Measurements from ENCODE around the gene IGF1R.
A peak's percentile ranks its signal among the peaks of the same experiment; 100 is the strongest.

The IGF1R gene

GRCh38 chr15:98901434-98902072, 253.2 kb downstream of the IGF1R start:
- no peak overlapping the region for H3K27ac ChIP-seq
- TF ChIP-seq ZFX (IDR thresholded peaks at IDR 0.05) (no peak), CTCF (conservative IDR thresholded peaks at IDR 0.05) (no peak)

- no peak overlapping the region for H3K27ac ChIP-seq
- TF ChIP-seq ZFX (IDR thresholded peaks at IDR 0.05) (no peak), CTCF (conservative IDR thresholded peaks at IDR 0.05) (no peak)
These were observed 254.6 kb downstream of the IGF1R start for GRCh38 chr15:98902931-98903330.

GRCh38 chr15:98903377-98904018, 255.2 kb downstream of the IGF1R start:
- H3K27ac ChIP-seq: no peak overlapping the region

GRCh38 chr15:98904544-98904943, 256.2 kb downstream of the IGF1R start:
- TF ChIP-seq ZFX (IDR thresholded peaks at IDR 0.05) (no peak), CTCF (conservative IDR thresholded peaks at IDR 0.05) (peak; percentile 79)
- no peak overlapping the region for H3K27ac ChIP-seq

More at GRCh38 chr15:98903377-98904018, 255.2 kb downstream of the IGF1R start:
- TF ChIP-seq CTCF (conservative IDR thresholded peaks at IDR 0.05) (no peak), ZFX (IDR thresholded peaks at IDR 0.05) (no peak)

GRCh38 chr15:98905963-98906711, 257.8 kb downstream of the IGF1R start:
- TF ChIP-seq CTCF (conservative IDR thresholded peaks at IDR 0.05): no peak
- no peak for TF ChIP-seq ZFX (IDR thresholded peaks at IDR 0.05)

GRCh38 chr15:98906712-98907083, 258.4 kb downstream of the IGF1R start:
- peak overlapping the region; percentile 18 for H3K27ac ChIP-seq

More at GRCh38 chr15:98905963-98906711, 257.8 kb downstream of the IGF1R start:
- peak overlapping the region; percentile 18 for H3K27ac ChIP-seq

More at GRCh38 chr15:98906712-98907083, 258.4 kb downstream of the IGF1R start:
- TF ChIP-seq ZFX (IDR thresholded peaks at IDR 0.05) (no peak), CTCF (conservative IDR thresholded peaks at IDR 0.05) (no peak)
